ENCODE data around the gene SNX4.
"Not testable (repeated sequence)": the region's sequence is repeated elsewhere in the genome, so short reads cannot be mapped to it uniquely, and the experiment has no call there.

- not testable (repeated sequence) for TF ChIP-seq CTCF (conservative IDR thresholded peaks at IDR 0.05; ENCODE audit: low read length); EZH2phosphoT487 (IDR thresholded peaks at IDR 0.05; ENCODE audit: borderline replicate concordance, low read depth, low read length)
These were observed 539 bp upstream of the SNX4 start for GRCh38 chr3:125520563-125520919.

Data from OCI-LY7 (cell line).